RWPE2 (cell line): ENCODE data around the gene ARHGAP30.

ENCODE experiments used
- ATAC-seq: fragments of 200-7000 bp; cut with Tn5 transposase; 3 replicates; pipeline ENCODE4 v1.9.1; 2021; ENCODE audit warnings: low read depth
- DNase-seq: peaks from one replicate; pipeline ENCODE4 v3.0.0-alpha.2; 2020; ENCODE audit warnings: low spot score
- H3K27ac ChIP-seq: fragments of 450-650 bp; 2 replicates; pipeline ENCODE4 v1.5.1; 2017; ENCODE audit warnings: mild to moderate bottlenecking; ENCODE audit not compliant: poor library complexity, severe bottlenecking
- H3K27me3 ChIP-seq: fragments of 250-450 bp; sonication (Bioruptor Pico); 2 replicates; pipeline ENCODE4 v1.5.1; 2021; ENCODE audit warnings: mild to moderate bottlenecking, moderate library complexity; ENCODE audit not compliant: insufficient read depth, poor library complexity, severe bottlenecking
- H3K36me3 ChIP-seq: fragments of 250-450 bp; sonication (Bioruptor Pico); 2 replicates; pipeline ENCODE4 v1.5.1; 2020; ENCODE audit warnings: low read depth, mild to moderate bottlenecking, moderate library complexity
- H3K4me1 ChIP-seq: fragments of 250-450 bp; sonication (Bioruptor Pico); 2 replicates; pipeline ENCODE4 v1.5.1; 2021; ENCODE audit warnings: mild to moderate bottlenecking, moderate library complexity; ENCODE audit not compliant: insufficient read depth, poor library complexity, severe bottlenecking
- H3K4me3 ChIP-seq: fragments of 250-450 bp; sonication (Bioruptor Pico); 2 replicates; pipeline ENCODE4 v1.5.1; 2021; ENCODE audit warnings: mild to moderate bottlenecking, moderate library complexity; ENCODE audit not compliant: severe bottlenecking
- H3K9me3 ChIP-seq: fragments of 250-450 bp; sonication (Bioruptor Pico); 2 replicates; pipeline ENCODE4 v1.5.1; 2021; ENCODE audit warnings: mild to moderate bottlenecking, moderate library complexity; ENCODE audit not compliant: severe bottlenecking
- TF ChIP-seq, protein P1 (sequence below): fragments of 450-650 bp; IDR thresholded peaks from one replicate; pipeline ENCODE4 v1.5.1; 2017; ENCODE audit warnings: mild to moderate bottlenecking, moderate library complexity; ENCODE audit not compliant: poor library complexity, severe bottlenecking

ARHGAP30 gene

GRCh38 chr1:161099090-161099802 is 29.6 kb upstream of the ARHGAP30 start:
- Histone ChIP-seq H3K4me1 (no peaks in the 10 kb centered on the region), H3K9me3 (no peaks in the 10 kb centered on the region), H3K27ac (no peak overlapping the region), H3K4me3 (peak overlapping the region; percentile 53), H3K36me3 (peaks cover 26% of the 10 kb centered on the region), H3K27me3 (no peaks in the 10 kb centered on the region)
- TF ChIP-seq, protein P1, sequence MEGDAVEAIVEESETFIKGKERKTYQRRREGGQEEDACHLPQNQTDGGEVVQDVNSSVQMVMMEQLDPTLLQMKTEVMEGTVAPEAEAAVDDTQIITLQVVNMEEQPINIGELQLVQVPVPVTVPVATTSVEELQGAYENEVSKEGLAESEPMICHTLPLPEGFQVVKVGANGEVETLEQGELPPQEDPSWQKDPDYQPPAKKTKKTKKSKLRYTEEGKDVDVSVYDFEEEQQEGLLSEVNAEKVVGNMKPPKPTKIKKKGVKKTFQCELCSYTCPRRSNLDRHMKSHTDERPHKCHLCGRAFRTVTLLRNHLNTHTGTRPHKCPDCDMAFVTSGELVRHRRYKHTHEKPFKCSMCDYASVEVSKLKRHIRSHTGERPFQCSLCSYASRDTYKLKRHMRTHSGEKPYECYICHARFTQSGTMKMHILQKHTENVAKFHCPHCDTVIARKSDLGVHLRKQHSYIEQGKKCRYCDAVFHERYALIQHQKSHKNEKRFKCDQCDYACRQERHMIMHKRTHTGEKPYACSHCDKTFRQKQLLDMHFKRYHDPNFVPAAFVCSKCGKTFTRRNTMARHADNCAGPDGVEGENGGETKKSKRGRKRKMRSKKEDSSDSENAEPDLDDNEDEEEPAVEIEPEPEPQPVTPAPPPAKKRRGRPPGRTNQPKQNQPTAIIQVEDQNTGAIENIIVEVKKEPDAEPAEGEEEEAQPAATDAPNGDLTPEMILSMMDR, result no peak
- DNase-seq, result no peak
- peak; percentile 6; the same call in 2 of the 3 replicates for ATAC-seq

DNA sequence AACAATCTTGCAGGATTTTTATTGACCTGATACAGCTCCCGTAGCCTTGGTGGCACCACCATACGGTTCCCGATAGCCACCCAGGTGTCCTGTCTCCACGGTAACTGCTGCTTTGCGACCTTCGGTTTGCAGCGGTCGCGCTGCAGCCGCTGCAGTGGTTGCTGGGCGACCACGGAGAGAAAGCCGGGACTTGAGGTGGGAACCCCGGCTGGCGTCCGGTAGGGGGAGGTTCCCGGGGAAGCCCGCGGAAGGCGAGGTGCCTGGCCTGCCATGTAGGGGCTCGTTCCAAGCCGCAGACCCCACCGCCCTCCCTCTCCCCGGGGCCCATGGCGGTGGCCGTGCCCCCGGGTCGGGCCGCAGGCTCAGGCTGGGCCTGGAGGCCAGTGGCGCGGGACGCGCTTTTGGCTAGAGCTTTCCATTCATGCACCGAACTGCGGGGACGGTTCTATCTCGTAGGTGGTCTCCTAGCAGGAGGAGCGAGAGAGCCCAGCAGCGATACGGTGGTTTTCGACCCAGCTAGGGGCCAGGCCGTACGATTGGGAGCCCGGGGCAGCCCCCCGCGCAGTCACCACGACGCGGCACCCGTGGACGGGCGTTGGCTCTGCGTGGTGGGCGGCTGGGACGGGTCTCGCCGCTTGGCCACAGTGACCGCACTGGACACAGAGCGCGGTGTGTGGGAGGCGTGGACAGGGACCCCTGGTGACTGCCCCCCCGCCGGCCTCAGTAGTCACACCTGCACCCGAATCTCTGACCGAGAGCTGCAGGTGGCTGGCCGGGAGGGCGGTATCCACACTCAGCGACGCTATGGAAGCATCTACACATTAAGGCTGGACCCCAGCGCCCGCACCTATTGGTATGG is 28.7 kb upstream of the ARHGAP30 start, which contains the start of gene KLHDC9:
TSS of gene KLHDC9 (plus strand) at position 152 of the 859 bp plus-strand sequence. CDS start at position 327, 175 bp downstream.
- H3K27ac ChIP-seq, result peak within 1 kb of the TSS; percentile 31
- peaks cover 26% of the 10 kb centered on the region for H3K36me3 ChIP-seq
- no peaks in the 10 kb centered on the region for H3K4me1 ChIP-seq
- H3K9me3 ChIP-seq, result no peaks in the 10 kb centered on the region
- TF ChIP-seq, protein P1, result peak; percentile 8
- ATAC-seq, result peak; percentile 83
- DNase-seq, result peak; percentile 87
- H3K4me3 ChIP-seq, result peak within 1 kb of the TSS; percentile 53
- H3K27me3 ChIP-seq, result no peaks in the 10 kb centered on the region

GRCh38 chr1:161096530-161096929 is 26.8 kb upstream of the ARHGAP30 start:
- Histone ChIP-seq H3K9me3 (no peaks in the 10 kb centered on the region), H3K4me3 (no peak overlapping the region), H3K27me3 (no peaks in the 10 kb centered on the region), H3K36me3 (peaks cover 16% of the 10 kb centered on the region), H3K27ac (no peak overlapping the region), H3K4me1 (peaks cover 12% of the 10 kb centered on the region)
- no peak for ATAC-seq
- TF ChIP-seq, protein P1, result no peak
- DNase-seq, result no peak

- TF ChIP-seq, protein P1, result no peak
- H3K4me3 ChIP-seq, result no peak overlapping the region
- H3K27ac ChIP-seq, result no peak overlapping the region
- H3K27me3 ChIP-seq, result no peaks in the 10 kb centered on the region
- H3K4me1 ChIP-seq, result peaks cover 12% of the 10 kb centered on the region
- no peaks in the 10 kb centered on the region for H3K9me3 ChIP-seq
- H3K36me3 ChIP-seq, result peaks cover 11% of the 10 kb centered on the region
- ATAC-seq, result no peak
- DNase-seq, result no peak
These were observed 26.3 kb upstream of the ARHGAP30 start for GRCh38 chr1:161096015-161096414.
